HCT116 (cell line): ENCODE results near the gene PCDH9. TPM values are rescaled to one million over a fixed set of nuclear protein-coding genes. Genes with fewer than 3 reads are reported as not detected.

Source experiments
- ATAC-seq: fragments of 200-7000 bp; cut with Tn5 transposase; 2 replicates; pipeline ENCODE4 v1.9.1; 2020; ENCODE audit warnings: mild to moderate bottlenecking, moderate library complexity
- BruUV-seq: library from RNA; stranded (reverse); fragments of 400-500 nt; replicated peaks from 2 replicates; lab custom pipeline; 2021; lab: Mats Ljungman, UMichigan
- CTCF ChIA-PET: fragments of 300-600 bp; sonication (Branson Sonifier 250); formaldehyde crosslinking; loops from one replicate; lab custom pipeline; 2021; ENCODE audit warnings: antibody characterized with exemption; lab: Charles Lee
- POLR2A ChIA-PET: fragments of 300-600, 350-600 bp; sonication (Branson Sonifier 250); formaldehyde crosslinking; loops from one replicate; lab custom pipeline; 2021; ENCODE audit warnings: antibody characterized with exemption; lab: Charles Lee
- RAD21 ChIA-PET, 2 experiments: fragments of 300-600 bp; sonication (Branson Sonifier 250); formaldehyde crosslinking; loops; one replicate each; lab custom pipeline; 2023; ENCODE audit warnings: low total read pairs in 2 of 2; ENCODE audit not compliant: uncharacterized antibody in 2 of 2, unreplicated experiment in 2 of 2, low non-redundant PET in 1 of 2; lab: Charles Lee
- DNase-seq: peaks from one replicate; pipeline ENCODE4 v3.0.0-alpha.2; 2010; ENCODE audit warnings: low read depth, low spot score
- H2AFZ ChIP-seq: fragments of 200-600 bp; shearing (Covaris generic), sonication (generic); 2 replicates; pipeline ENCODE4 v1.6.1; 2017; ENCODE audit warnings: low read depth, mixed run types, mixed read lengths, antibody characterized with exemption, low read length; ENCODE audit not compliant: poor library complexity, severe bottlenecking
- H3K27ac ChIP-seq: 2 replicates; pipeline ENCODE4 v1.5.1; 2012; ENCODE audit warnings: low read depth, low read length
- H3K27me3 ChIP-seq: fragments of 200-600 bp; sonication (generic); 2 replicates; pipeline ENCODE4 v1.6.1; 2016; ENCODE audit warnings: mixed run types, low read length, mixed read lengths; ENCODE audit not compliant: insufficient read depth
- H3K36me3 ChIP-seq, 2 experiments: fragments of 200-500 bp in 1 of 2; fragments of 200-600 bp in 1 of 2; sonication (Bioruptor generic) in 1 of 2; sonication (generic) in 1 of 2; 2 replicates each; pipeline versions ENCODE4 v1.5.1 to v1.6.1; 2014 to 2016; ENCODE audit warnings: low read length in 2 of 2, inconsistent platforms in 1 of 2, mixed read lengths in 1 of 2, mixed run types in 1 of 2; ENCODE audit not compliant: insufficient read depth in 2 of 2, control insufficient read depth in 1 of 2
- H3K4me1 ChIP-seq, 2 experiments: fragments of 200-600 bp in 1 of 2; sonication (generic) in 1 of 2; 2 replicates each; pipeline versions ENCODE4 v1.5.1 to v1.6.1; 2012 to 2017; ENCODE audit warnings: low read length in 2 of 2, inconsistent platforms in 1 of 2, mild to moderate bottlenecking in 1 of 2, mixed read lengths in 1 of 2, mixed run types in 1 of 2, moderate library complexity in 1 of 2; ENCODE audit not compliant: insufficient read depth in 2 of 2, control insufficient read depth in 1 of 2
- H3K4me2 ChIP-seq: fragments of 200-600 bp; sonication (generic); 2 replicates; pipeline ENCODE4 v1.6.1; 2017; ENCODE audit warnings: mixed run types, low read length, mixed read lengths
- H3K4me3 ChIP-seq, 2 experiments: fragments of 200-600 bp in 1 of 2; sonication (generic) in 1 of 2; replicated peaks in 1 of 2; 2 replicates each; pipeline ENCODE4 v1.5.1; 2011 to 2016; ENCODE audit warnings: low read length in 2 of 2, control low read depth in 1 of 2, low read depth in 1 of 2, mild to moderate bottlenecking in 1 of 2, mixed read lengths in 1 of 2, mixed run types in 1 of 2
- H3K79me2 ChIP-seq: fragments of 200-600 bp; sonication (generic); 2 replicates; pipeline ENCODE4 v1.6.1; 2017; ENCODE audit warnings: mild to moderate bottlenecking, mixed run types, low read length, moderate library complexity, mixed read lengths; ENCODE audit not compliant: insufficient read depth
- H3K9ac ChIP-seq: fragments of 200-600 bp; sonication (generic); 2 replicates; pipeline ENCODE4 v1.6.1; 2016; ENCODE audit warnings: low read length, mixed read lengths
- H3K9me2 ChIP-seq: fragments of 200-600 bp; sonication (generic), shearing (Covaris generic); 2 replicates; pipeline ENCODE4 v1.6.1; 2017; ENCODE audit warnings: mixed run types, mild to moderate bottlenecking, moderate library complexity; ENCODE audit not compliant: insufficient read depth
- H3K9me3 ChIP-seq, 2 experiments: fragments of 200-500 bp in 1 of 2; fragments of 200-600 bp in 1 of 2; sonication (Bioruptor generic) in 1 of 2; sonication (generic) in 1 of 2; 2 replicates each; pipeline ENCODE4 v1.6.1; 2014 to 2017; ENCODE audit warnings: low read length in 2 of 2, mixed read lengths in 2 of 2, inconsistent platforms in 1 of 2, low read depth in 1 of 2, mild to moderate bottlenecking in 1 of 2, mixed run types in 1 of 2, moderate library complexity in 1 of 2; ENCODE audit not compliant: control insufficient read depth in 1 of 2, insufficient read depth in 1 of 2
- H4K20me1 ChIP-seq: fragments of 200-600 bp; sonication (generic), shearing (Covaris generic); 2 replicates; pipeline ENCODE4 v1.6.1; 2017; ENCODE audit warnings: mixed run types, mild to moderate bottlenecking, moderate library complexity; ENCODE audit not compliant: insufficient read depth
- CBX3 ChIP-seq: IDR thresholded peaks from 2 replicates; pipeline ENCODE4 v1.6.1; 2012; ENCODE audit warnings: low read depth
- CEBPB ChIP-seq: IDR thresholded peaks from 2 replicates; pipeline ENCODE4 v1.6.1; 2012; ENCODE audit warnings: low read depth
- EGR1 ChIP-seq: IDR thresholded peaks from 2 replicates; pipeline ENCODE4 v1.6.1; 2012; ENCODE audit warnings: low read depth
- ELF1 ChIP-seq: IDR thresholded peaks from 2 replicates; pipeline ENCODE4 v1.6.1; 2012; ENCODE audit warnings: low read depth, borderline replicate concordance
- EZH2phosphoT487 ChIP-seq: fragments of 200-600 bp; IDR thresholded peaks from 2 replicates; pipeline ENCODE4 v1.6.1; 2018; ENCODE audit warnings: antibody characterized with exemption, borderline replicate concordance
- JUND ChIP-seq: IDR thresholded peaks from 2 replicates; pipeline ENCODE4 v1.6.1; 2012
- POLR2A ChIP-seq: IDR thresholded peaks from 2 replicates; pipeline ENCODE4 v1.7.0; 2011; ENCODE audit warnings: borderline replicate concordance; ENCODE audit not compliant: insufficient read depth, insufficient read length; ENCODE audit errors: extremely low read depth
- POLR2AphosphoS5 ChIP-seq: IDR thresholded peaks from 2 replicates; pipeline ENCODE4 v1.6.1; 2011; ENCODE audit warnings: mild to moderate bottlenecking, low read depth, low read length, moderate library complexity
- SIN3A ChIP-seq: IDR thresholded peaks from 2 replicates; pipeline ENCODE4 v1.6.1; 2012; ENCODE audit warnings: low read depth
- SP1 ChIP-seq: IDR thresholded peaks from 2 replicates; pipeline ENCODE4 v1.6.1; 2012; ENCODE audit warnings: low read depth
- SRF ChIP-seq: IDR thresholded peaks from 2 replicates; pipeline ENCODE4 v1.6.1; 2012; ENCODE audit warnings: low read depth
- TCF7L2 ChIP-seq: IDR thresholded peaks from 2 replicates; pipeline ENCODE4 v1.7.0; 2011; ENCODE audit warnings: borderline replicate concordance, inconsistent platforms; ENCODE audit not compliant: insufficient read depth, insufficient read length; ENCODE audit errors: extremely low read depth
- ZFX ChIP-seq: fragments of 450-650 bp; IDR thresholded peaks from 2 replicates; pipeline ENCODE4 v1.6.1; 2017
- ZNF274 ChIP-seq: fragments of 200-500 bp; sonication (Bioruptor generic); IDR thresholded peaks from 2 replicates; pipeline ENCODE4 v1.6.1; 2014; ENCODE audit warnings: mild to moderate bottlenecking, low read depth, low read length, inconsistent platforms
- intact Hi-C: fragments of 100-400 bp; cut with micrococcal nuclease; formaldehyde crosslinking; loops from 2 replicates; pipeline ENCODE4 v1.10.0; 2022
- total RNA-seq: library from RNA; stranded (reverse); gene quantifications from one replicate; pipeline ENCODE4 v1.2.1, GENCODE V29; 2021; ENCODE audit not compliant: unreplicated experiment
- TF ChIP-seq, protein P1 (sequence below): IDR thresholded peaks from 2 replicates; pipeline ENCODE4 v1.6.1; 2012; ENCODE audit warnings: low read depth
- TF ChIP-seq, protein P2 (sequence below): IDR thresholded peaks from 2 replicates; pipeline ENCODE4 v1.6.1; 2012
- TF ChIP-seq, protein P3 (sequence below): IDR thresholded peaks from 2 replicates; pipeline ENCODE4 v1.6.1; 2011; ENCODE audit warnings: mild to moderate bottlenecking, low read length, moderate library complexity; ENCODE audit not compliant: insufficient replicate concordance; ENCODE audit errors: extremely low read depth
- TF ChIP-seq, protein P4 (sequence below): IDR thresholded peaks from 2 replicates; pipeline ENCODE4 v1.6.1; 2012

PCDH9 gene
- total RNA-seq, 1 experiment from 2014 or later = 0.02 TPM

DNA sequence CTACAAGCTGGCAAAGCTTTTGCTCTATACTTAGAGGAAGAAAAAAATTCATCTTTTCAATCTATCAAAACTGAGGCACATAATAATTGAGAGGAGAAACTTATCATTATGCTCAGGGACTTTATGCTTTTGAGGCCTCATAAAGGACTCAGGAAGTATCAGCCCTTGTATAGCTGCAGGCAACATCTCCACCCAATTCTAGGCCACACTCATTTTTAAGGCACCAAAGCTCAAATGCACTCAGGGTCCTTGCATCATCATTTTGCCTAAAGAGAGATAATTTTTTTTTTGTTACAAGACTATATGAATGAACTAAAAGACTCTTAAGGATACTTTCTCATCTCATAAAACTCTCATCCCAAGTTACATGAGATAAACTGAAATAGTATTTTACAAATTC is 78.5 kb downstream of the PCDH9 start:
- Histone ChIP-seq H3K79me2 (no peaks in the 10 kb centered on the region), H3K9me3 (no peaks in the 10 kb centered on the region), H3K4me1 (no peaks in the 10 kb centered on the region), H3K9ac (no peak overlapping the region), H2AFZ (no peak overlapping the region), H3K9me2 (no peaks in the 10 kb centered on the region), H3K27me3 (no peaks in the 10 kb centered on the region), H3K4me3 (no peak overlapping the region), H3K4me2 (no peak overlapping the region), H3K27ac (no peak overlapping the region), H3K36me3 (no peaks in the 10 kb centered on the region), H4K20me1 (no peaks in the 10 kb centered on the region)
- CTCF ChIA-PET = no interaction called here
- BruUV-seq = no TSS peak
- intact Hi-C loops = no loop called here
- POLR2A ChIA-PET = no interaction called here
- DNase-seq = no peak
- RAD21 ChIA-PET = no interaction called here
- TF ChIP-seq SRF = no peak
- TF ChIP-seq, protein P1, sequence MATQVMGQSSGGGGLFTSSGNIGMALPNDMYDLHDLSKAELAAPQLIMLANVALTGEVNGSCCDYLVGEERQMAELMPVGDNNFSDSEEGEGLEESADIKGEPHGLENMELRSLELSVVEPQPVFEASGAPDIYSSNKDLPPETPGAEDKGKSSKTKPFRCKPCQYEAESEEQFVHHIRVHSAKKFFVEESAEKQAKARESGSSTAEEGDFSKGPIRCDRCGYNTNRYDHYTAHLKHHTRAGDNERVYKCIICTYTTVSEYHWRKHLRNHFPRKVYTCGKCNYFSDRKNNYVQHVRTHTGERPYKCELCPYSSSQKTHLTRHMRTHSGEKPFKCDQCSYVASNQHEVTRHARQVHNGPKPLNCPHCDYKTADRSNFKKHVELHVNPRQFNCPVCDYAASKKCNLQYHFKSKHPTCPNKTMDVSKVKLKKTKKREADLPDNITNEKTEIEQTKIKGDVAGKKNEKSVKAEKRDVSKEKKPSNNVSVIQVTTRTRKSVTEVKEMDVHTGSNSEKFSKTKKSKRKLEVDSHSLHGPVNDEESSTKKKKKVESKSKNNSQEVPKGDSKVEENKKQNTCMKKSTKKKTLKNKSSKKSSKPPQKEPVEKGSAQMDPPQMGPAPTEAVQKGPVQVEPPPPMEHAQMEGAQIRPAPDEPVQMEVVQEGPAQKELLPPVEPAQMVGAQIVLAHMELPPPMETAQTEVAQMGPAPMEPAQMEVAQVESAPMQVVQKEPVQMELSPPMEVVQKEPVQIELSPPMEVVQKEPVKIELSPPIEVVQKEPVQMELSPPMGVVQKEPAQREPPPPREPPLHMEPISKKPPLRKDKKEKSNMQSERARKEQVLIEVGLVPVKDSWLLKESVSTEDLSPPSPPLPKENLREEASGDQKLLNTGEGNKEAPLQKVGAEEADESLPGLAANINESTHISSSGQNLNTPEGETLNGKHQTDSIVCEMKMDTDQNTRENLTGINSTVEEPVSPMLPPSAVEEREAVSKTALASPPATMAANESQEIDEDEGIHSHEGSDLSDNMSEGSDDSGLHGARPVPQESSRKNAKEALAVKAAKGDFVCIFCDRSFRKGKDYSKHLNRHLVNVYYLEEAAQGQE = no peak
- ATAC-seq = no peak

DNA sequence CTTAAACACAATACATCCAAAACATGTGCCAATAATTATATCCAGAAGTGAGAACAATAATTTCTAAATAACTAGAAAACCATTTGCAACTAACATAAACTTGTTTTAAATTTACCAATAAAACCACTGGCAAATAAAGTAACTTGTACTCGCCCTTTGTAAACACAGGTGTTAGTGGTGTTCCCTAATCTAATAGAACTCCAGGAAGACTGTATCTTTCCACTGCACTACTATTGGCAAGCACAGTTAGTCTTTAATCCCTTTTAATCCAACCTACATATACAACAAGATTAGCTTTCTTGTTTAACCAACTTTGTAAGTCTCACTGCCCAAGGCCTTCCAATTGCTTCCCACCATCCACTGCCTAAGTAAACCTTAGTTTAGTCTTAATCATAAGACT is 79.5 kb downstream of the PCDH9 start:
- H3K9me2 ChIP-seq = no peaks in the 10 kb centered on the region
- H3K79me2 ChIP-seq = no peaks in the 10 kb centered on the region
- BruUV-seq = no TSS peak
- DNase-seq = no peak
- H3K36me3 ChIP-seq = no peaks in the 10 kb centered on the region
- H3K9ac ChIP-seq = no peak overlapping the region
- no peaks in the 10 kb centered on the region for H3K4me1 ChIP-seq
- no peaks in the 10 kb centered on the region for H3K9me3 ChIP-seq
- ChIA-PET POLR2A (no interaction called here), CTCF (no interaction called here), RAD21 (no interaction called here)
- ATAC-seq = no peak
- no peak overlapping the region for H3K27ac ChIP-seq
- no peaks in the 10 kb centered on the region for H4K20me1 ChIP-seq
- H3K4me2 ChIP-seq = no peak overlapping the region
- no peak overlapping the region for H3K4me3 ChIP-seq
- intact Hi-C loops = no loop called here
- no peak overlapping the region for H2AFZ ChIP-seq
- H3K27me3 ChIP-seq = no peaks in the 10 kb centered on the region
- no peak for TF ChIP-seq POLR2A
- TF ChIP-seq, protein P2, sequence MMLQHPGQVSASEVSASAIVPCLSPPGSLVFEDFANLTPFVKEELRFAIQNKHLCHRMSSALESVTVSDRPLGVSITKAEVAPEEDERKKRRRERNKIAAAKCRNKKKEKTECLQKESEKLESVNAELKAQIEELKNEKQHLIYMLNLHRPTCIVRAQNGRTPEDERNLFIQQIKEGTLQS = no peak
- TF ChIP-seq SIN3A = no peak
- no peak for TF ChIP-seq TCF7L2
- no peak for TF ChIP-seq ELF1
- no peak for TF ChIP-seq SP1
- TF ChIP-seq JUND = no peak
- TF ChIP-seq, protein P3, sequence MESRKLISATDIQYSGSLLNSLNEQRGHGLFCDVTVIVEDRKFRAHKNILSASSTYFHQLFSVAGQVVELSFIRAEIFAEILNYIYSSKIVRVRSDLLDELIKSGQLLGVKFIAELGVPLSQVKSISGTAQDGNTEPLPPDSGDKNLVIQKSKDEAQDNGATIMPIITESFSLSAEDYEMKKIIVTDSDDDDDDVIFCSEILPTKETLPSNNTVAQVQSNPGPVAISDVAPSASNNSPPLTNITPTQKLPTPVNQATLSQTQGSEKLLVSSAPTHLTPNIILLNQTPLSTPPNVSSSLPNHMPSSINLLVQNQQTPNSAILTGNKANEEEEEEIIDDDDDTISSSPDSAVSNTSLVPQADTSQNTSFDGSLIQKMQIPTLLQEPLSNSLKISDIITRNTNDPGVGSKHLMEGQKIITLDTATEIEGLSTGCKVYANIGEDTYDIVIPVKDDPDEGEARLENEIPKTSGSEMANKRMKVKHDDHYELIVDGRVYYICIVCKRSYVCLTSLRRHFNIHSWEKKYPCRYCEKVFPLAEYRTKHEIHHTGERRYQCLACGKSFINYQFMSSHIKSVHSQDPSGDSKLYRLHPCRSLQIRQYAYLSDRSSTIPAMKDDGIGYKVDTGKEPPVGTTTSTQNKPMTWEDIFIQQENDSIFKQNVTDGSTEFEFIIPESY = no peak
- TF ChIP-seq CBX3 = no peak
- TF ChIP-seq EZH2phosphoT487 = no peak
- TF ChIP-seq ZFX = no peak
- TF ChIP-seq, protein P4, sequence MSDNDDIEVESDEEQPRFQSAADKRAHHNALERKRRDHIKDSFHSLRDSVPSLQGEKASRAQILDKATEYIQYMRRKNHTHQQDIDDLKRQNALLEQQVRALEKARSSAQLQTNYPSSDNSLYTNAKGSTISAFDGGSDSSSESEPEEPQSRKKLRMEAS = no peak
- no peak for TF ChIP-seq EGR1
- no peak for TF ChIP-seq POLR2AphosphoS5
- TF ChIP-seq CEBPB = no peak
- no peak for TF ChIP-seq ZNF274
